PC-3 (cell line): ENCODE measurements around the gene SLC43A3. TPM values are rescaled to one million over a fixed set of nuclear protein-coding genes. Genes with fewer than 3 reads are reported as not detected.

ENCODE experiments used
- ATAC-seq: fragments of 200-7000 bp; cut with Tn5 transposase; 2 replicates; pipeline ENCODE4 v1.9.1; 2020; ENCODE audit warnings: mild to moderate bottlenecking, moderate library complexity
- BruUV-seq: library from RNA; stranded (reverse); fragments of 400-500 nt; replicated peaks from 2 replicates; lab custom pipeline; 2021; lab: Mats Ljungman, UMichigan
- CTCF ChIA-PET: fragments of 300-600 bp; sonication (Branson Sonifier 250); formaldehyde crosslinking; loops from one replicate; lab custom pipeline; 2022; ENCODE audit warnings: antibody characterized with exemption; lab: Charles Lee
- POLR2A ChIA-PET: fragments of 300-600 bp; sonication (Branson Sonifier 250); formaldehyde crosslinking; loops from one replicate; lab custom pipeline; 2022; ENCODE audit warnings: antibody characterized with exemption; ENCODE audit not compliant: unreplicated experiment; lab: Charles Lee
- DNase-seq: peaks from one replicate; pipeline ENCODE4 v3.0.0-alpha.2; 2015
- H2AFZ ChIP-seq: fragments of 300-600 bp; sonication (generic); 2 replicates; pipeline ENCODE4 v1.6.0; 2016; ENCODE audit warnings: antibody characterized with exemption, low read length
- H3F3A ChIP-seq: fragments of 300-600 bp; sonication (generic); one replicate; pipeline ENCODE4 v1.6.0; 2017; ENCODE audit warnings: antibody characterized with exemption, low read length, control low read depth, mild to moderate bottlenecking; ENCODE audit not compliant: unreplicated experiment
- H3K27ac ChIP-seq: fragments of 300-600 bp; sonication (generic); 2 replicates; pipeline ENCODE4 v1.5.1; 2016; ENCODE audit warnings: mild to moderate bottlenecking, low read length
- H3K27me3 ChIP-seq: fragments of 300-600 bp; sonication (generic); 2 replicates; pipeline ENCODE4 v1.6.1; 2016; ENCODE audit warnings: low read length, mixed read lengths
- H3K36me3 ChIP-seq: fragments of 300-600 bp; sonication (generic); 2 replicates; pipeline ENCODE4 v1.6.1; 2016; ENCODE audit warnings: low read depth, mixed run types, low read length, mixed read lengths
- H3K4me1 ChIP-seq: fragments of 300-600 bp; sonication (generic); 2 replicates; pipeline ENCODE4 v1.5.1; 2016; ENCODE audit warnings: low read length; ENCODE audit not compliant: insufficient read depth
- H3K4me2 ChIP-seq: fragments of 300-600 bp; sonication (generic); 2 replicates; pipeline ENCODE4 v1.6.0; 2016; ENCODE audit warnings: low read length
- H3K4me3 ChIP-seq: fragments of 300-600 bp; sonication (generic); 2 replicates; pipeline ENCODE4 v1.5.1; 2016; ENCODE audit warnings: mild to moderate bottlenecking, low read length, mixed read lengths
- H3K79me2 ChIP-seq: fragments of 300-600 bp; sonication (generic); 2 replicates; pipeline ENCODE4 v1.6.1; 2017; ENCODE audit warnings: low read length, mixed read lengths
- H3K9ac ChIP-seq: fragments of 300-600 bp; sonication (generic); 2 replicates; pipeline ENCODE4 v1.6.0; 2016; ENCODE audit warnings: mild to moderate bottlenecking, low read length
- H3K9me2 ChIP-seq: fragments of 300-600 bp; sonication (generic); replicated peaks from 2 replicates; pipeline ENCODE4 v1.6.1; 2016; ENCODE audit warnings: mixed run types, low read length, mixed read lengths
- H3K9me3 ChIP-seq: fragments of 300-600 bp; sonication (generic); 2 replicates; pipeline ENCODE4 v1.6.1; 2016; ENCODE audit warnings: low read length, mixed read lengths
- H4K20me1 ChIP-seq: fragments of 300-600 bp; sonication (generic); 2 replicates; pipeline ENCODE4 v1.6.1; 2016; ENCODE audit warnings: low read length, mixed read lengths
- EZH2 ChIP-seq: fragments of 300-600 bp; sonication (generic); IDR thresholded peaks from one replicate; pipeline ENCODE4 v1.6.1; 2017; ENCODE audit warnings: antibody characterized with exemption, mild to moderate bottlenecking, low read length; ENCODE audit not compliant: unreplicated experiment
- EZH2phosphoT487 ChIP-seq: fragments of 300-600 bp; sonication (generic); IDR thresholded peaks from 2 replicates; pipeline ENCODE4 v1.6.1; 2018; ENCODE audit warnings: mild to moderate bottlenecking, antibody characterized with exemption, low read length, borderline replicate concordance
- intact Hi-C: fragments of 100-400 bp; cut with micrococcal nuclease; formaldehyde crosslinking; loops from 2 replicates; pipeline ENCODE4 v1.9.0; 2023
- total RNA-seq: library from RNA; depleted of rRNA; stranded (reverse); fragments of >200 nt; gene quantifications from 2 replicates; pipeline ENCODE4 v1.2.3, GENCODE V29; 2014
- TF ChIP-seq, protein P1 (sequence below): fragments of 300-600 bp; sonication (generic); conservative IDR thresholded peaks from 2 replicates; pipeline ENCODE4 v1.5.1; 2017; ENCODE audit warnings: antibody characterized with exemption, low read depth, mild to moderate bottlenecking, low read length

SLC43A3 gene
- total RNA-seq, 1 experiment from 2014 or later = 35.0 TPM

DNA sequence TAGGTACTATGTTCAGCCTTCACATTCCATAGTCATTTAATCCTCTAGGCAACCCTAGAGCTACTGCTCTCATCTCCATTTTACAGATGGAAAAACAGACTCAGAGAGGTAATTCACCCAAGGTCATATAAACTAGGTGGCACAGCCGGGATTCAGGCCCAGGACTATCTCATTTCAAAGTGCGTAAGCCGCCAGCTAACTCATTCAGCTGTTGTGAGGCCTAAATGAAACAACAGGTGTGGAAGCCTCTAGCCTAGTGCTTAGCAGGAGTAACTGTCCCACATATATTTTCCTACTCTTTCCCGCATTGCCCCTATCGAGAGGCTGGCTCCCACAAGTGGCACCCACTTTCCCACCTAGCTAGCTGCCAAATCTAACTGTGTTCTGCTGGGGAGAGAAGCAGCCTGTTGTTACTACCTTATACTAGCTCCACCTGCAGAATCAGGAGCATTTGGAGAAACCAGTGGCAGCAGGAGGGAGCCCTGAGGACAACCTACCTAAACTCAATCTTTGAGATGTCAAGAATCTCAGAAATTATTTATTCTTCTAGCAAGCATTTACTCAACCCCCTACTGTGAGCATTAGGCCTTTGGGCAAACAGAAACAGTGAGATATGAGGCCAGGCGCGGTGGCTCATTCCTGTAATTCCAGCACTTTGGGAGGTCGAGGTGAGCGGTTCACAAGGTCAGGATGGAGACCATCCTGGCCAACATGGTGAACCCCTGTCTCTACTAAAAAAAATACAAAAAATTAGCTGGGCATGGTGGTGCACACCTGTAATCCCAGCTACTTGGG lies 66.8 kb downstream of the SLC43A3 start:
- BruUV-seq = no TSS peak
- Histone ChIP-seq H2AFZ (no peak overlapping the region), H3K36me3 (no peaks in the 10 kb centered on the region), H3K79me2 (no peaks in the 10 kb centered on the region), H3K4me2 (no peak overlapping the region), H4K20me1 (no peaks in the 10 kb centered on the region), H3K9me2 (no peaks in the 10 kb centered on the region), H3K27me3 (0 out of 2 replicates have a peak, but pooled peaks cover 13% of the 10 kb centered on the region), H3F3A (no peaks in the 10 kb centered on the region), H3K9me3 (no peaks in the 10 kb centered on the region), H3K27ac (no peak overlapping the region), H3K4me1 (no peaks in the 10 kb centered on the region), H3K4me3 (no peak overlapping the region), H3K9ac (no peak overlapping the region)
- ATAC-seq (no peak), DNase-seq (no peak)
- intact Hi-C loops = no loop called here
- ChIA-PET CTCF (no interaction called here), POLR2A (no interaction called here)
- TF ChIP-seq, protein P1, sequence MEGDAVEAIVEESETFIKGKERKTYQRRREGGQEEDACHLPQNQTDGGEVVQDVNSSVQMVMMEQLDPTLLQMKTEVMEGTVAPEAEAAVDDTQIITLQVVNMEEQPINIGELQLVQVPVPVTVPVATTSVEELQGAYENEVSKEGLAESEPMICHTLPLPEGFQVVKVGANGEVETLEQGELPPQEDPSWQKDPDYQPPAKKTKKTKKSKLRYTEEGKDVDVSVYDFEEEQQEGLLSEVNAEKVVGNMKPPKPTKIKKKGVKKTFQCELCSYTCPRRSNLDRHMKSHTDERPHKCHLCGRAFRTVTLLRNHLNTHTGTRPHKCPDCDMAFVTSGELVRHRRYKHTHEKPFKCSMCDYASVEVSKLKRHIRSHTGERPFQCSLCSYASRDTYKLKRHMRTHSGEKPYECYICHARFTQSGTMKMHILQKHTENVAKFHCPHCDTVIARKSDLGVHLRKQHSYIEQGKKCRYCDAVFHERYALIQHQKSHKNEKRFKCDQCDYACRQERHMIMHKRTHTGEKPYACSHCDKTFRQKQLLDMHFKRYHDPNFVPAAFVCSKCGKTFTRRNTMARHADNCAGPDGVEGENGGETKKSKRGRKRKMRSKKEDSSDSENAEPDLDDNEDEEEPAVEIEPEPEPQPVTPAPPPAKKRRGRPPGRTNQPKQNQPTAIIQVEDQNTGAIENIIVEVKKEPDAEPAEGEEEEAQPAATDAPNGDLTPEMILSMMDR = no peak
- no peak for TF ChIP-seq EZH2phosphoT487
- TF ChIP-seq EZH2 = no peak

DNA sequence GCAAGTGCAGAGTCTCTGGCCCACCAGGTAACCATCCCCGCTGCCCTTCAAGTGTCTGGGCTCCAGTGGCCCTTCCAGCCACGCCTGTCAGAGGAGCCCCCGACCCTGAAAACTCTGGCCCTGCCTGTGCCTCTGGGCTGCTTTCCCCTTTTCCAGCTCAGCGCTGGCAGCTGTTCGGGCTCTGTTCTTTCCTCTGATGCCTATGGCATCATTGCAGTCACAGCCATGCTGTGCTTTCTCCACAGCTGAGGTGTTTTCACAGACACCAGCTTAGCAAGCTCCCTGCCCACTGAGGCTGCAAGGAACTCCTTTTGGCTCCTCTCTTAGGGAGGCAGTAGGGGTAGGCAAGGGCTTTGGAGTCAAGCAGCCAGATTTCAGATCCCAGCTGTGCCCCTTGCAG lies 67.5 kb downstream of the SLC43A3 start:
- Histone ChIP-seq H3K9ac (no peak overlapping the region), H3F3A (no peaks in the 10 kb centered on the region), H3K9me2 (no peaks in the 10 kb centered on the region), H3K27ac (no peak overlapping the region), H4K20me1 (no peaks in the 10 kb centered on the region), H3K36me3 (no peaks in the 10 kb centered on the region), H2AFZ (no peak overlapping the region), H3K4me1 (no peaks in the 10 kb centered on the region), H3K4me3 (no peak overlapping the region), H3K27me3 (0 out of 2 replicates have a peak, but pooled peaks cover 13% of the 10 kb centered on the region), H3K4me2 (no peak overlapping the region), H3K9me3 (no peaks in the 10 kb centered on the region), H3K79me2 (no peaks in the 10 kb centered on the region)
- CTCF ChIA-PET = no interaction called here
- POLR2A ChIA-PET = no interaction called here
- DNase-seq (no peak), ATAC-seq (no peak)
- TF ChIP-seq EZH2phosphoT487 (no peak), EZH2 (no peak)
- TF ChIP-seq, protein P1 = no peak
- intact Hi-C loops = no loop called here
- BruUV-seq = no TSS peak

DNA sequence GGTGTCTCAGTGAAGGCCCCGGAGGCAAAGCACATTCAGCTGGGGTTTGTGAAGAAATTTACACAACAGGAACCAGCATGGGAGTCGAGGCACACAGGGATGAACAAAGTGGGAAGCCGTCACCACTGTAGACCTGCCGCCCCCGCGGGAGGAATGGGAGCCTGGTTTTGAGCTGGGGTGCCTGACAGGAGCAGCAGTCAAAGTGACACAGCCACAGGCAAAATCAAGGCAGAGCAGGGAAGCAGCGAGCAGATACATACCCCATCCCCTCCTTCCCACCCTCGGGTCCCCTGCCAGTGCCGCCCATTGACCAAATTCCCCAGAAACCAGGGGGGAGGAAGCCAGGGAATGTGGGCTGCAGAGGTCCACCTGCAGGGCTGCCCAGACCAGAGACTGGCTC lies 67.9 kb downstream of the SLC43A3 start:
- ATAC-seq = no peak
- H3K9me3 ChIP-seq = no peaks in the 10 kb centered on the region
- CTCF ChIA-PET = no interaction called here

More for the DNA sequence above, 67.9 kb downstream of the SLC43A3 start:
- H3K36me3 ChIP-seq = no peaks in the 10 kb centered on the region
- intact Hi-C loops = no loop called here
- H3K4me1 ChIP-seq = no peaks in the 10 kb centered on the region
- no peaks in the 10 kb centered on the region for H4K20me1 ChIP-seq
- H2AFZ ChIP-seq = no peak overlapping the region
- DNase-seq = no peak
- no peaks in the 10 kb centered on the region for H3F3A ChIP-seq
- BruUV-seq = no TSS peak
- POLR2A ChIA-PET = no interaction called here
- 0 out of 2 replicates have a peak, but pooled peaks cover 11% of the 10 kb centered on the region for H3K27me3 ChIP-seq
- no peak overlapping the region for H3K4me2 ChIP-seq
- no peak overlapping the region for H3K27ac ChIP-seq
- H3K4me3 ChIP-seq = no peak overlapping the region
- H3K79me2 ChIP-seq = no peaks in the 10 kb centered on the region
- H3K9ac ChIP-seq = no peak overlapping the region
- TF ChIP-seq, protein P1 = no peak
- TF ChIP-seq EZH2 (no peak), EZH2phosphoT487 (no peak)
- no peaks in the 10 kb centered on the region for H3K9me2 ChIP-seq
